Measurements from ENCODE around the gene OR1F1.

DNA sequence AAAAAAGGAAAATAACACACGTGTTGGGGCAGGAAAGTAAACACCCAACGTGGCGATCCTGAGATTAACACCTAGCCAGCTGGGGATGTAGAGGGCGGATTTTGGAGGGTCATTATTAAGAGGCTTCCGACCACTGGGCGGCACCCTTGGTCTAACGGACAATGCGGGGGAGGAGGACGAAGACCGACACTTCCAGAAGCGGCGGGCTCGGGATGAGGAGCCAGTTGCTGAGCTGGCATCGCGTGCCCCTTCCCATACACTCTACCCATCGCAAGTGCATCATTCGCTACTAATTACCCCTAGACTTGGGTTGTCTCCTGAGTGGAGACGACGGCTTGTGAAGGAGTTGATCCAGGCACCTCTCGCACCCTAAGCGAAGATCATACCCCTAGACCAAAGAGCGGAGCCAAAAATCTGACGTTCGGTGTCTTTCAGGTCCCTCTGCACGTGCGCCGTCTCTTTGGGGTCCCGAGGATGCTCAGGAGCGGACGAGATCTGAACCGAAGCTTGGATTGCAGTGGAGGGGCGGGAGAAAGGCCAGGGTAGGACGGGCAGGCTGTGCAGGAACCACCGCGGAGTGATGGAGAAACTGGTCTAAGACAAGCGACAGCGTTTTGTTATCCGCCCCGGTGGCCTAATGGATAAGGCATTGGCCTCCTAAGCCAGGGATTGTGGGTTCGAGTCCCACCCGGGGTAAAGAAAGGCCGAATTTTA lies 35.6 kb upstream of the OR1F1 start:
- TF ChIP-seq CTCF (conservative IDR thresholded peaks at IDR 0.05 in 1 of 2, IDR thresholded peaks at IDR 0.05 in 1 of 2; ENCODE audit: low read depth in 1 of 2, low read length in 2 of 2) (peak; percentile 36 to 39), EZH2 (IDR thresholded peaks at IDR 0.05; ENCODE audit: low read length, missing control alignments) (no peak)

Data from fibroblast of lung (primary cell).